Esophagus muscularis mucosa (tissue), 4 donors: ENCODE measurements around the gene GLRX5. TPM values are rescaled to one million over a fixed set of nuclear protein-coding genes. Genes with fewer than 3 reads are reported as not detected.

Experiments
- DNase-seq: peaks from one replicate; pipeline ENCODE4 v3.0.0-alpha.2; 2017; ENCODE audit errors: extremely low spot score
- H3K27ac ChIP-seq, 4 donors: fragments of 200-600 bp; sonication (generic); replicated peaks in 1 of 4; 1 replicate in 3 of 4; 2 replicates in 1 of 4; pipeline ENCODE4 v1.5.1; 2016 to 2019; ENCODE audit warnings: mild to moderate bottlenecking in 1 of 4
- H3K27me3 ChIP-seq, 4 donors: fragments of 200-600 bp; sonication (generic); one replicate each; pipeline versions ENCODE4 v1.5.1 to v1.6.0; 2016 to 2019
- H3K36me3 ChIP-seq, 4 donors: fragments of 200-600 bp; sonication (generic); one replicate each; pipeline ENCODE4 v1.5.1; 2016 to 2019
- H3K4me1 ChIP-seq, 4 donors: fragments of 200-600 bp; sonication (generic); one replicate each; pipeline ENCODE4 v1.5.1; 2016 to 2019
- H3K4me3 ChIP-seq, 4 donors: fragments of 200-600 bp; sonication (generic); 1 replicate in 2 of 4; 2 replicates in 2 of 4; pipeline ENCODE4 v1.5.1; 2016 to 2019; ENCODE audit warnings: mild to moderate bottlenecking in 4 of 4, moderate library complexity in 1 of 4
- H3K9me3 ChIP-seq, 4 donors: fragments of 200-600 bp; sonication (generic); 1 replicate in 3 of 4; 2 replicates in 1 of 4; pipeline ENCODE4 v1.5.1; 2016 to 2019
- EP300 ChIP-seq: sonication (generic); formaldehyde crosslinking; IDR thresholded peaks from one replicate; pipeline ENCODE4 v1.6.1; 2017; ENCODE audit warnings: antibody characterized with exemption
- POLR2A ChIP-seq: fragments of 450-650 bp; IDR thresholded peaks from one replicate; pipeline ENCODE4 v1.6.1; 2017; ENCODE audit warnings: antibody characterized with exemption, moderate library complexity, mild to moderate bottlenecking, low read depth
- POLR2AphosphoS5 ChIP-seq, 2 donors: sonication (generic); formaldehyde crosslinking; IDR thresholded peaks; one replicate each; pipeline ENCODE4 v1.6.1; 2017; ENCODE audit warnings: antibody characterized with exemption in 2 of 2
- WGBS: methylation state at CpG from one replicate; pipeline ENCODE4 v1.1.5; 2018; 5-methylcytosine and 5-hydroxymethylcytosine counted together
- intact Hi-C: fragments of 100-400 bp; cut with DNase I; formaldehyde crosslinking; loops from one replicate; pipeline ENCODE4 v1.15.1; 2023
- total RNA-seq, 4 donors: library from RNA; depleted of rRNA; stranded (reverse); fragments of >200 nt; gene quantifications; one replicate each; pipeline versions ENCODE4 v1.1.0 to v1.2.1, GENCODE V29; 2016
- TF ChIP-seq, protein P1 (sequence below), 3 experiments: fragments of 200-600 bp in 2 of 3; fragments of 450-650 bp in 1 of 3; sonication (generic) in 2 of 3; IDR thresholded peaks; one replicate each; pipeline ENCODE4 v1.5.1; 2017 to 2019; ENCODE audit warnings: antibody characterized with exemption in 3 of 3, mild to moderate bottlenecking in 2 of 3, moderate library complexity in 1 of 3

GLRX5 gene
- total RNA-seq, 4 donors from 2014 or later = 34.3 to 51.5 (median 43.5) TPM

DNA sequence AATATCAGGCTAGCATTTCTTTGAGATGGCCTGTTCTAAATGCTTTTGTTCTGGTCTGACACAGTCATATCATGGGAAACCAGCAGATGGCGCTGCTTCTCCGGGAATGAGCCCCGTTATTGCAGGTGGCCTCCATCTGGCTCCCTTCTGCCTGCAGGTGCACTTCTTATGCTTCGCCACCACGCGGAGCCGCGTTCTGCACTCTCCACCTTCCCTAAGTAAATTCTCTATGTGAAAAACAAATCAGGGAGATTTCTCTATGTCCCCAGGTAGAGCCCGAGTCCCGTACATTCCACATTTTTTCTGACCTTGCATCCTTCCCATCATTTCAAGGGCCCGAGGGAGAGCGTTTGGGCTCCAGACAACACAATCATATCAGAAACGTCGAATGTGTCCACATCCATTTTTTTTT is 26.2 kb downstream of the GLRX5 start:
- Histone ChIP-seq H3K9me3 (no peaks in the 10 kb centered on the region), H3K4me1 (peaks cover 0 to 10% (median 4%) of the 10 kb centered on the region in 4 donors), H3K36me3 (no peaks in the 10 kb centered on the region), H3K27me3 (peaks cover 0 to 3% (median 0%) of the 10 kb centered on the region in 4 donors), H3K4me3 (no peak overlapping the region), H3K27ac (no peak overlapping the region)
- 7% methylated on average over 14 of the region's 14 CpGs for WGBS
- intact Hi-C loops = loop anchor here (2.0 to 10.0 kb wide), 2 partner anchors 214 to 534 kb away; no protein-coding TSS in a partner anchor
- no peak for TF ChIP-seq POLR2A
- no peak for TF ChIP-seq EP300
- TF ChIP-seq, protein P1, sequence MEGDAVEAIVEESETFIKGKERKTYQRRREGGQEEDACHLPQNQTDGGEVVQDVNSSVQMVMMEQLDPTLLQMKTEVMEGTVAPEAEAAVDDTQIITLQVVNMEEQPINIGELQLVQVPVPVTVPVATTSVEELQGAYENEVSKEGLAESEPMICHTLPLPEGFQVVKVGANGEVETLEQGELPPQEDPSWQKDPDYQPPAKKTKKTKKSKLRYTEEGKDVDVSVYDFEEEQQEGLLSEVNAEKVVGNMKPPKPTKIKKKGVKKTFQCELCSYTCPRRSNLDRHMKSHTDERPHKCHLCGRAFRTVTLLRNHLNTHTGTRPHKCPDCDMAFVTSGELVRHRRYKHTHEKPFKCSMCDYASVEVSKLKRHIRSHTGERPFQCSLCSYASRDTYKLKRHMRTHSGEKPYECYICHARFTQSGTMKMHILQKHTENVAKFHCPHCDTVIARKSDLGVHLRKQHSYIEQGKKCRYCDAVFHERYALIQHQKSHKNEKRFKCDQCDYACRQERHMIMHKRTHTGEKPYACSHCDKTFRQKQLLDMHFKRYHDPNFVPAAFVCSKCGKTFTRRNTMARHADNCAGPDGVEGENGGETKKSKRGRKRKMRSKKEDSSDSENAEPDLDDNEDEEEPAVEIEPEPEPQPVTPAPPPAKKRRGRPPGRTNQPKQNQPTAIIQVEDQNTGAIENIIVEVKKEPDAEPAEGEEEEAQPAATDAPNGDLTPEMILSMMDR (IDR thresholded peaks at IDR 0.05) = peak; percentile 86 to 93 (median 92)
- peak in 1 of 2 donors; percentile 38 for TF ChIP-seq POLR2AphosphoS5 (IDR thresholded peaks at IDR 0.05)
- peak; percentile 94 for DNase-seq

DNA sequence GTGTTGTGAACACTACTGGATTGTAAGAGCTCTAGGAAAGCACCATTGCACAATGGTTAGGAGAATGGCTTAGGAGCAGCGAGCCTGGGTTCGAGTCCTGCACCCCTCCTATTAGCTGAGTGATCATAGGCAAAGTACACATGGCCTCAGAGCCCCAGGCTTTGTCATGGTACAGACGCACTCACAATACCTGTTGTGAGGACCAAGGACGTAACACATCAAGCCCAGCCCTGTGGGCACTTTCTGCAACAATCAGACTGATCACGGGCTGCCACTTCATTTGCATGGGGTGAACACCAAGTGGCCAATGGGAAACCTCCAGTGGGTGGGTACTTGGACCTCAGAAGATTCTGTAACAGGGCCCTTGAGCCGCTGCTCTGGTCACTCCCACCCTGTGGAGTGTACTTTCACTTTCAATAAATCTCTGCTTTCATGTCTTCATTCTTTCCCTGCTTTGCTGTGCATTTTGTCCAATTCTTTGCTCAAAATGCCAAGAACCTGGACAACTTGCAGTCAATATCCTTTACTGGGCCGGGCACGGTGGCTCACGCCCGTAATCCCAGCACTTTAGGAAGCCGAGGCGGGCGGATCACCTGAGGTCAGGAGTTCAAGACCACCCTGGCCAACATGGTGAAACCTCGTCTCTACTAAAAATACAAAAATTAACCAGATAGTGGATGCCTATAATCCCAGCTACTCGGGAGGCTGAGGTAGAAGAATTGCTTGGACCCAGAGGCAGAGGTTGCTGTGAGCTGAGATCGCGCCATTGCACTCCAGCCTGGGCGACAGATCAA is 28.2 kb downstream of the GLRX5 start:
- Histone ChIP-seq H3K4me1 (peaks cover 0 to 10% (median 4%) of the 10 kb centered on the region in 4 donors), H3K36me3 (no peaks in the 10 kb centered on the region), H3K27ac (no peak overlapping the region), H3K9me3 (no peaks in the 10 kb centered on the region), H3K4me3 (peak overlapping the region in 1 of 4 donors; percentile 39), H3K27me3 (peaks cover 0 to 3% (median 0%) of the 10 kb centered on the region in 4 donors)
- intact Hi-C loops = loop anchor here (2.0 to 10.0 kb wide), 2 partner anchors 432 to 532 kb away; no protein-coding TSS in a partner anchor
- 79% methylated on average over 18 of the region's 18 CpGs for WGBS
- no peak for TF ChIP-seq EP300
- DNase-seq = no peak

DNA sequence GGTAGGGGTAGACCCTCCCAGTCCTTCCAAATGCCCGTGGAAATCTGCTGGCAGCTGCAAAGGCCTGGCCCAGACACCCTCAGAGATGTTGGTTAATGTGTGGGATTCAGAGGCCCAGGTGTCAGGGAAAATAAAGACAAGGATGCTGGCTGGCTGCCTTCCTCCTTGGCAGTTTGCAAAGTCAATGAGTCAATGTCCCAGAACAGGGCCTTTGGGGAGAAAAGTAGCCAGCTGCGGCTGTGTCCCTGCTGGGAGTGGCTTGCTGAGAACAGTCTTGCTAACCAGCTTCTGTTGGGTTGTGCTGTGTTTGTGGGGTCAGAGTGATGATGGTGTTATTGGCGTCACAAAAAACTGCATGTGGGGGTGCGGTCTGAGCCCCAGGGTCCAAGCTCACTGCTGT is 29.2 kb downstream of the GLRX5 start:
- H3K9me3 ChIP-seq = no peaks in the 10 kb centered on the region
- intact Hi-C loops = loop anchor here (10.0 kb wide), 1 partner anchor 531 kb away; no protein-coding TSS in a partner anchor
- peaks cover 0 to 9% (median 4%) of the 10 kb centered on the region in 4 donors for H3K4me1 ChIP-seq
- H3K4me3 ChIP-seq = no peak overlapping the region
- H3K27me3 ChIP-seq = peaks cover 0 to 3% (median 0%) of the 10 kb centered on the region in 4 donors
- WGBS = 44% methylated on average over 3 of the region's 4 CpGs
- TF ChIP-seq EP300 = no peak
- no peak for TF ChIP-seq POLR2AphosphoS5 (IDR thresholded peaks at IDR 0.05)
- no peaks in the 10 kb centered on the region for H3K36me3 ChIP-seq
- no peak overlapping the region for H3K27ac ChIP-seq
- DNase-seq = no peak

DNA sequence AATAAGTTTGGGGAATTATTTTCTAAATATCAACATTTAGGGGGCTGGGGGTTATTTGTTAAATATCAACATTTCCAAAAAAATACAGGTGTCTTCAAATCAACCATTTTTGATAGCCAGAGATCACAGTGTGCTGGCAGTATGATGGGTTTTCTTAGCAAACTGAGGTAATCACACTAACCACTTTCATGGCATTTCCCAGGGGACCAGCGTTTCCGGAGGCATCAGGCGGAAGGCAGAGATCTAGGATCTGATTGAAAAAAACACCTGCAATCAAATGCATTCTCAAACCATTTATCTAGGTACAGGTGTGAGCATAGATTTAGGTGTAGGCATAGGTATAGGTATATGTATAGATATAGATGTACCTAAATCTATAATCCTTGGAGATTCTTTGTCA is 34.6 kb downstream of the GLRX5 start:
- 71% methylated on average over 3 of the region's 3 CpGs for WGBS
- H3K4me1 ChIP-seq = no peaks in the 10 kb centered on the region
- H3K4me3 ChIP-seq = no peak overlapping the region
- intact Hi-C loops = loop anchor here (10.0 kb wide), 1 partner anchor 525 kb away; no protein-coding TSS in a partner anchor
- TF ChIP-seq, protein P1 (IDR thresholded peaks at IDR 0.05) = no peak
- TF ChIP-seq EP300 (no peak), POLR2AphosphoS5 (IDR thresholded peaks at IDR 0.05) (no peak), POLR2A (no peak)
- peaks cover 0 to 7% (median 0%) of the 10 kb centered on the region in 4 donors for H3K27me3 ChIP-seq
- no peak for DNase-seq
- no peak overlapping the region for H3K27ac ChIP-seq
- no peaks in the 10 kb centered on the region for H3K9me3 ChIP-seq
- H3K36me3 ChIP-seq = no peaks in the 10 kb centered on the region

DNA sequence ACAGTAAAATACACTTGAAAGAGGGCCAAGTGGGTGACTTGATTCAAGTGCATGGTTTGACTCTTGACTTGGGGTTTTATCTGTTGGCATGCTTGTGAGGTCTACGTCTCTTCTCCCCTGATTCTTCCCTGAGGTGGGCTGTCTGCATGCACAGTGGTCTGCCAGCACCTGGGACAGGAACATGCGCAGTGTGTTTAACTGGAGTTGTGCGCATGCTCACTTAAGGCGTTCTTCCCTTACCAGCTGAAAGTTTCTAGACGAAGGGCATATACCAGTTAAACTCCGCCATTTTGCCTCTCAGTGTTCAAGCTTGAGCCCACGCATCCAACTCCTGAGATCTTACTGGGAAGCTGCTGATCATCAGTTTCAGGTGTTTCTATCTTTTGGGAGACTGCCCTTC is 38.5 kb downstream of the GLRX5 start:
- no peak for TF ChIP-seq EP300
- TF ChIP-seq POLR2A = no peak
- TF ChIP-seq POLR2AphosphoS5 (IDR thresholded peaks at IDR 0.05) = no peak
- TF ChIP-seq, protein P1 (IDR thresholded peaks at IDR 0.05) = no peak
- H3K27ac ChIP-seq = no peak overlapping the region
- H3K4me3 ChIP-seq = no peak overlapping the region
- no peaks in the 10 kb centered on the region for H3K9me3 ChIP-seq
- intact Hi-C loops = no loop called here
- no peak for DNase-seq
- peaks cover 0 to 22% (median 0%) of the 10 kb centered on the region in 4 donors for H3K27me3 ChIP-seq
- H3K4me1 ChIP-seq = no peaks in the 10 kb centered on the region
- no peaks in the 10 kb centered on the region for H3K36me3 ChIP-seq
- WGBS = 92% methylated on average over 7 of the region's 7 CpGs
